ENCODE data around the gene CREB5. TPM values are rescaled to one million over a fixed set of nuclear protein-coding genes. Genes with fewer than 3 reads are reported as not detected.

CREB5 gene
- total and polyA plus RNA-seq, 2 of the 13 experiments (the other 11 are each of a cell fraction or from before 2014, with no cell fraction given) = 0.38 to 0.71 TPM

GRCh38 chr7:28806841-28807240 lies 394.5 kb downstream of the CREB5 start (continued):
- TF ChIP-seq ZNF503 (CRISPR knock-in tag; IDR thresholded peaks at IDR 0.05) (no peak), TCF12 (IDR thresholded peaks at IDR 0.05) (no peak), TCF12 (CRISPR knock-in tag; IDR thresholded peaks at IDR 0.05) (no peak), SOX5 (CRISPR knock-in tag; IDR thresholded peaks at IDR 0.05; ENCODE audit: borderline replicate concordance) (no peak), SMYD3 (CRISPR knock-in tag; IDR thresholded peaks at IDR 0.05) (no peak), GLMP (CRISPR knock-in tag; IDR thresholded peaks at IDR 0.05; ENCODE audit: borderline replicate concordance) (no peak), TFE3 (CRISPR knock-in tag; IDR thresholded peaks at IDR 0.05) (no peak), ASH2L (IDR thresholded peaks at IDR 0.05; ENCODE audit: insufficient read length, low read depth, low read length) (no peak), ZNF776 (CRISPR knock-in tag; IDR thresholded peaks at IDR 0.05) (no peak), ZUFSP (CRISPR knock-in tag; IDR thresholded peaks at IDR 0.05; ENCODE audit: borderline replicate concordance) (no peak), NCOA5 (CRISPR knock-in tag; IDR thresholded peaks at IDR 0.05) (no peak)
